Body of pancreas (tissue), 4 donors: ENCODE results near the gene ESRRB. TPM values are rescaled to one million over a fixed set of nuclear protein-coding genes. Genes with fewer than 3 reads are reported as not detected.

Experiments
- ATAC-seq: fragments of 150-250 bp; one replicate; pipeline ENCODE4 v1.9.1; 2016
- DNase-seq, 4 donors: peaks; one replicate each; pipeline ENCODE4 v3.0.0-alpha.2; 2019
- H3K27ac ChIP-seq, 4 donors: fragments of 200-600 bp; sonication (generic); 1 replicate in 3 of 4; 2 replicates in 1 of 4; pipeline versions ENCODE4 v1.5.1 to v1.6.1; 2016 to 2019; ENCODE audit warnings: mild to moderate bottlenecking in 1 of 4, mixed read lengths in 1 of 4, moderate library complexity in 1 of 4
- H3K27me3 ChIP-seq, 2 donors: fragments of 200-600 bp; sonication (generic); one replicate each; pipeline ENCODE4 v1.6.0; 2016; ENCODE audit warnings: mild to moderate bottlenecking in 1 of 2
- H3K36me3 ChIP-seq, 2 donors: fragments of 200-600 bp; sonication (generic); replicated peaks in 1 of 2; 2 replicates each; pipeline ENCODE4 v1.5.1; 2016; ENCODE audit warnings: low read depth in 2 of 2; ENCODE audit not compliant: insufficient read depth in 1 of 2
- H3K4me1 ChIP-seq: fragments of 200-600 bp; sonication (generic); one replicate; pipeline ENCODE4 v1.6.0; 2016
- H3K4me3 ChIP-seq, 2 donors: fragments of 200-600 bp; sonication (generic); 1 replicate in 1 of 2; 2 replicates in 1 of 2; pipeline ENCODE4 v1.5.1; 2016 to 2019
- H3K9me3 ChIP-seq, 3 donors: fragments of 200-600 bp; sonication (generic); 1 replicate in 2 of 3; 2 replicates in 1 of 3; pipeline ENCODE4 v1.5.1; 2016
- POLR2A ChIP-seq, 3 donors: fragments of 450-650 bp; IDR thresholded peaks; one replicate each; pipeline ENCODE4 v1.6.1; 2016; ENCODE audit warnings: antibody characterized with exemption in 3 of 3, mild to moderate bottlenecking in 2 of 3
- WGBS, 2 donors: methylation state at CpG; one replicate each; pipeline ENCODE4 v1.1.5; 2017; 5-methylcytosine and 5-hydroxymethylcytosine counted together
- intact Hi-C: fragments of 100-400 bp; cut with DNase I; formaldehyde crosslinking; loops from one replicate; pipeline ENCODE4 v1.15.1; 2023
- total RNA-seq, 2 donors: library from RNA; depleted of rRNA; stranded (reverse); fragments of >200 nt; gene quantifications; one replicate each; pipeline ENCODE4 v1.1.0, GENCODE V29; 2016
- TF ChIP-seq, protein P1 (sequence below), 7 experiments: fragments of 450-650 bp in 4 of 7; fragments of 200-600 bp in 3 of 7; sonication (generic) in 3 of 7; IDR thresholded peaks; one replicate each; pipeline ENCODE4 v1.5.1; 2016 to 2019; ENCODE audit warnings: antibody characterized with exemption in 7 of 7

The ESRRB gene
- total RNA-seq, 2 donors from 2014 or later = not detected

DNA sequence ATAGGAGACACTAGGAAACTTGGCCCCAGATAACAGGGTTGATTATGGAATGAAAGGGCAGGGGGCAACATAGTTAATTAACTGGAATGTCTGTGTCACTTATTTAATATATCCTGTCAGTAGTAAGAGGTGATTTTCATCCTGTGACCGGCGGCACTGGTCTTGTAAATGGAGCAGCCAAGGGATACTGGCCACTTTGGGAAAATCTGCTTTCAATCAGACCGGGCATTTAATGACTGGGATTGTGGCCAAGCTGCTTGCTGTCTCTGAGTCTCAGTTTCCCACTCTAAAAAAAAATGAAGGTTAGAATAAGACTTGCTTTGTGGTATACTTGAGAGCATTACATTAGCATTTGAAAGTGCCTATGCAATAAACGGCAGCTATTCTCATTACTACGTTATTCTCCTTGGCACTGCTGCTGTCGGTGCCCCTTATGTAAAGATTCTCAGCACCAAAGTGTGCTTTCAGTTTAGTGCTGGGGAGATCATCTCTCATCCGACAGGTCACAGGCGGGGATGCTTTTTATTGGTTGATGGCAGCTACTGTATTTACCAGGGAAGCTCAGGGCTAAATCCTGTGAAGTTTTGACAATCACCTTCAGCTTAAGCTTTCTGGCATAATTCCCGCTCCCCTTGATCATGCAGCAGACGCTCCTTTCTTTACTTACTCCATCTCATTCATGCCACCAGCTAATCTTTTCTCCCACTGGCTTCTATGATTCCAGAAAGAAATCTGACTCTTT is 162.1 kb downstream of the ESRRB start:
- no peaks in the 10 kb centered on the region for H3K27me3 ChIP-seq
- TF ChIP-seq, protein P1, sequence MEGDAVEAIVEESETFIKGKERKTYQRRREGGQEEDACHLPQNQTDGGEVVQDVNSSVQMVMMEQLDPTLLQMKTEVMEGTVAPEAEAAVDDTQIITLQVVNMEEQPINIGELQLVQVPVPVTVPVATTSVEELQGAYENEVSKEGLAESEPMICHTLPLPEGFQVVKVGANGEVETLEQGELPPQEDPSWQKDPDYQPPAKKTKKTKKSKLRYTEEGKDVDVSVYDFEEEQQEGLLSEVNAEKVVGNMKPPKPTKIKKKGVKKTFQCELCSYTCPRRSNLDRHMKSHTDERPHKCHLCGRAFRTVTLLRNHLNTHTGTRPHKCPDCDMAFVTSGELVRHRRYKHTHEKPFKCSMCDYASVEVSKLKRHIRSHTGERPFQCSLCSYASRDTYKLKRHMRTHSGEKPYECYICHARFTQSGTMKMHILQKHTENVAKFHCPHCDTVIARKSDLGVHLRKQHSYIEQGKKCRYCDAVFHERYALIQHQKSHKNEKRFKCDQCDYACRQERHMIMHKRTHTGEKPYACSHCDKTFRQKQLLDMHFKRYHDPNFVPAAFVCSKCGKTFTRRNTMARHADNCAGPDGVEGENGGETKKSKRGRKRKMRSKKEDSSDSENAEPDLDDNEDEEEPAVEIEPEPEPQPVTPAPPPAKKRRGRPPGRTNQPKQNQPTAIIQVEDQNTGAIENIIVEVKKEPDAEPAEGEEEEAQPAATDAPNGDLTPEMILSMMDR (IDR thresholded peaks at IDR 0.05) = no peak
- TF ChIP-seq POLR2A (IDR thresholded peaks at IDR 0.05) = no peak
- WGBS, 2 donors = 58 to 65% methylated on average over 10 of the region's 10 CpGs
- ATAC-seq (no peak), DNase-seq (no peak)
- no peaks in the 10 kb centered on the region for H3K9me3 ChIP-seq
- H3K4me3 ChIP-seq = no peak overlapping the region
- no peak overlapping the region for H3K27ac ChIP-seq
- H3K36me3 ChIP-seq = no peaks in the 10 kb centered on the region
- H3K4me1 ChIP-seq = no peaks in the 10 kb centered on the region
- intact Hi-C loops = no loop called here

DNA sequence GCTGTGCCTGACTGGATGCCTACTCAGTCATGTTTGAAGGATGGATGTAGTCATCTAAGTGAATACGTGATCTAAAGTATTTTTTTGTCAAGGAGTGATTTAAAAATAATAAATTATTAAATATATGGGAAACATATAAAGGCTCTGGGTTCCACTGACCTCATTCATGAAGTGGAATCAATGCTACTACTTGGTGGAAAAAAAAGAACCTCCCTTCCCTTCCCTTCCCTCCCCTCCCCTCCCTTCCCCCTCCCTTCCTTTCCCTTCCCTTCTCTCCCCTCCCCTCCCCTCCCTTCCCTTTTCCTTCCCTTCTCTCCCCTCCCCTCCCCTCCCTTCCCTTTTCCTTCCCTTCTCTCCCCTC is 162.7 kb downstream of the ESRRB start:
- DNase-seq (no peak), ATAC-seq (no peak)
- Histone ChIP-seq H3K27ac (no peak overlapping the region), H3K4me1 (no peaks in the 10 kb centered on the region), H3K27me3 (no peaks in the 10 kb centered on the region), H3K4me3 (no peak overlapping the region), H3K36me3 (no peaks in the 10 kb centered on the region), H3K9me3 (no peaks in the 10 kb centered on the region)
- no peak for TF ChIP-seq POLR2A (IDR thresholded peaks at IDR 0.05)
- TF ChIP-seq, protein P1 (IDR thresholded peaks at IDR 0.05) = no peak
- WGBS, 2 donors = 38 to 57% methylated on average over 1 of the region's 1 CpG
- intact Hi-C loops = no loop called here

DNA sequence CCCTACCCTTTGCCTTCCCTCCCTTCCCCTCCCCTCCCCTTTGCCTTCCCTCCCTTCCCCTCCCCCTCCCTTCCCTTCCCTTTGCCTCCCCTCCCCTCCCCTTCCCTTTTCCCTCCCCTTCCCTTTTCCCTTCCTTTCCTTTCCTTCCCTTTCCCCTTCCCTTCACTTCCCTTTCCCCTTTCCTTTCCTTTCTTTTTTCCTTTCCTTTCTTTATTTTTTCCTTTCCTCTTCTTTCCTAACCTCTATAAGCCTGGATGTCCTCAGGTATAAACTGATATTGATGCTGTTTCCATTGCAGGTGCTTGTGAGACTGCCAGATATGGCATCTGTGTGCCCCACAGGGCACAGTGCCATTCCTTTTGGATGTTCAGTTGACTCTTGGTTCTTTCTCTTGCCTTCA is 163.2 kb downstream of the ESRRB start:
- TF ChIP-seq, protein P1 (IDR thresholded peaks at IDR 0.05) = no peak
- TF ChIP-seq POLR2A (IDR thresholded peaks at IDR 0.05) = no peak
- Histone ChIP-seq H3K27me3 (no peaks in the 10 kb centered on the region), H3K9me3 (no peaks in the 10 kb centered on the region), H3K27ac (no peak overlapping the region), H3K4me1 (no peaks in the 10 kb centered on the region), H3K36me3 (no peaks in the 10 kb centered on the region), H3K4me3 (no peak overlapping the region)
- no peak for ATAC-seq
- DNase-seq = no peak
- intact Hi-C loops = no loop called here

DNA sequence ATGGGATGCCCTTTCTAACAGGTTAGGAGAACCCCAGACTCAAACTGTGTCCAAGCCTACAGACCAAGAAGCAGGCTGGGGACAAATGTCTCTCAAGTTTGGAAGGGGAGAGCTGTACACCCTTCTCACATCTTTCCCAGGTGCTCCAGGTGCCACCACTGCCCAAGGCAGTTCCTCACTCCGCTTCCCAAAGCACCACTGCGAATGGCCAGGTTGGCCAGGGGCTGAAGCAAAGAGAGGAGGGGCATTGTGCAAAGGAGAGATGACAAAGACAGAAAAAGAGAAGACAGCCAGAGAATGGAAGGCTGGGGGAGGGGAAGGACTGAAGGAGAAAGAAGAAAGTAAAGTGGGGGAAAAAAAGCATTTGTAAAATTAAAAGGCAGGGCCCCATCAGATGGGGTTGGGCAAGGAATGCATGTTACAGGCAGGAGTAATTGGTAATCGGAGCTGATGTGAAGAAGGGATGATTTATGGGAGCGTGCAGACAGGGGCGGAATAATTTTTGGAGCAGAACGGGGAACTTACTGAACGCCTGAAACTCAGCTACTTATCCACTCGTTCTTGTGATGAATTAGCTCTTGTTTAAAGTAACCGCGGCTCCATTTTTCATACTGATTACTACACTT is 165.8 kb downstream of the ESRRB start:
- Histone ChIP-seq H3K27ac (no peak overlapping the region), H3K36me3 (no peaks in the 10 kb centered on the region), H3K4me1 (no peaks in the 10 kb centered on the region), H3K9me3 (no peaks in the 10 kb centered on the region), H3K4me3 (no peak overlapping the region), H3K27me3 (no peaks in the 10 kb centered on the region)
- WGBS, 2 donors = 28 to 33% methylated on average over 10 of the region's 10 CpGs
- intact Hi-C loops = no loop called here
- TF ChIP-seq, protein P1 (IDR thresholded peaks at IDR 0.05) = no peak
- no peak for TF ChIP-seq POLR2A (IDR thresholded peaks at IDR 0.05)
- DNase-seq = no peak
- ATAC-seq = no peak
